Astrocyte of the cerebellum (primary cell): ENCODE data around the gene CXCL6.

Experiments used
- DNase-seq: peaks from one replicate; pipeline ENCODE4 v3.0.0-alpha.2; 2011; ENCODE audit warnings: low read depth
- H3K4me3 ChIP-seq: 2 replicates; pipeline ENCODE4 v1.5.1; 2011; ENCODE audit warnings: mild to moderate bottlenecking, low read depth, low read length, moderate library complexity
- CTCF ChIP-seq: IDR thresholded peaks from 2 replicates; pipeline ENCODE4 v1.5.1; 2012; ENCODE audit warnings: low read length, low read depth, moderate library complexity, mild to moderate bottlenecking; ENCODE audit errors: missing control alignments
- in situ Hi-C: cut with HindIII; loops from 2 replicates; pipeline ENCODE4 v1.10.0; 2017; ENCODE audit warnings: low sequenced_read_pairs

The CXCL6 gene

GRCh38 chr4:73844806-73845205 lies 8.3 kb downstream of the CXCL6 start:
- H3K4me3 ChIP-seq, result no peak overlapping the region
- DNase-seq, result no peak
- no peak for TF ChIP-seq CTCF
- in situ Hi-C loops, result no loop called here

GRCh38 chr4:73847526-73848182 lies 11.2 kb downstream of the CXCL6 start:
- no peak for TF ChIP-seq CTCF
- in situ Hi-C loops, result no loop called here
- no peak for DNase-seq
- no peak overlapping the region for H3K4me3 ChIP-seq

GRCh38 chr4:73848183-73848777 lies 11.8 kb downstream of the CXCL6 start:
- in situ Hi-C loops, result no loop called here
- DNase-seq, result no peak
- H3K4me3 ChIP-seq, result no peak overlapping the region
- TF ChIP-seq CTCF, result no peak

- in situ Hi-C loops, result no loop called here
- DNase-seq, result no peak
- no peak overlapping the region for H3K4me3 ChIP-seq
- TF ChIP-seq CTCF, result no peak
Measured at GRCh38 chr4:73850261-73850970, 13.9 kb downstream of the CXCL6 start.

- DNase-seq, result no peak
- in situ Hi-C loops, result no loop called here
- no peak for TF ChIP-seq CTCF
- no peak overlapping the region for H3K4me3 ChIP-seq
Measured at GRCh38 chr4:73851293-73851692, 14.8 kb downstream of the CXCL6 start.

GRCh38 chr4:73852771-73853170 lies 16.3 kb downstream of the CXCL6 start:
- no peak for DNase-seq
- H3K4me3 ChIP-seq, result no peak overlapping the region
- in situ Hi-C loops, result no loop called here
- no peak for TF ChIP-seq CTCF
